Skeletal muscle tissue (tissue), 4 donors: ENCODE data around the gene NFIX. TPM values are rescaled to one million over a fixed set of nuclear protein-coding genes. Genes with fewer than 3 reads are reported as not detected.

Experiments used
- H3K27ac ChIP-seq: one replicate; pipeline ENCODE4 v1.7.0; 2013; ENCODE audit warnings: mild to moderate bottlenecking, low read depth, low read length, inconsistent platforms
- H3K27me3 ChIP-seq, 3 donors: one replicate each; pipeline ENCODE4 v1.7.0; 2013; ENCODE audit warnings: low read length in 3 of 3; ENCODE audit not compliant: control insufficient read depth in 3 of 3, insufficient read depth in 3 of 3
- H3K36me3 ChIP-seq, 3 donors: one replicate each; pipeline ENCODE4 v1.7.0; 2013; ENCODE audit warnings: low read length in 3 of 3; ENCODE audit not compliant: control insufficient read depth in 3 of 3, insufficient read depth in 3 of 3
- H3K4me1 ChIP-seq, 3 donors: one replicate each; pipeline ENCODE4 v1.7.0; 2013; ENCODE audit warnings: low read length in 3 of 3, mild to moderate bottlenecking in 3 of 3; ENCODE audit not compliant: control insufficient read depth in 3 of 3, insufficient read depth in 3 of 3
- H3K4me3 ChIP-seq, 3 donors: one replicate each; pipeline ENCODE4 v1.7.0; 2013; ENCODE audit warnings: low read length in 3 of 3
- H3K9ac ChIP-seq, 3 donors: one replicate each; pipeline ENCODE4 v1.7.0; 2013; ENCODE audit warnings: low read length in 3 of 3, mild to moderate bottlenecking in 3 of 3, moderate library complexity in 2 of 3, low read depth in 1 of 3
- H3K9me3 ChIP-seq, 3 donors: one replicate each; pipeline ENCODE4 v1.7.0; 2013; ENCODE audit warnings: low read length in 3 of 3; ENCODE audit not compliant: control insufficient read depth in 3 of 3
- total RNA-seq: library from RNA; depleted of rRNA; stranded (reverse); fragments of >200 nt; gene quantifications from one replicate; pipeline ENCODE4 v1.2.3, GENCODE V29; 2014
- donor health status: Osteomylitis.

Gene NFIX
- total RNA-seq, 1 donor from 2014 or later = 49.1 TPM

- Histone ChIP-seq H3K36me3 (no peaks in the 10 kb centered on the region), H3K27me3 (no peaks in the 10 kb centered on the region), H3K9me3 (no peaks in the 10 kb centered on the region), H3K9ac (peak overlapping the region; percentile 77 to 87 (median 78)), H3K4me3 (peak overlapping the region; percentile 5 to 67 (median 54)), H3K27ac (peak overlapping the region; percentile 100), H3K4me1 (peaks cover 69 to 75% (median 73%) of the 10 kb centered on the region in 3 donors)
Measured at GRCh38 chr19:13018035-13018914, 23.0 kb downstream of the NFIX start.

- Histone ChIP-seq H3K9me3 (no peaks in the 10 kb centered on the region), H3K4me3 (no peak overlapping the region), H3K36me3 (no peaks in the 10 kb centered on the region), H3K27ac (peak overlapping the region; percentile 100), H3K27me3 (no peaks in the 10 kb centered on the region), H3K9ac (peak overlapping the region; percentile 65 to 87 (median 78)), H3K4me1 (peaks cover 73 to 77% (median 77%) of the 10 kb centered on the region in 3 donors)
Measured at GRCh38 chr19:13019332-13019731, 24.1 kb downstream of the NFIX start.

- H3K36me3 ChIP-seq = no peaks in the 10 kb centered on the region
- H3K4me1 ChIP-seq = peaks cover 74 to 78% (median 77%) of the 10 kb centered on the region in 3 donors
- H3K9me3 ChIP-seq = no peaks in the 10 kb centered on the region
- peak overlapping the region in 1 of 3 donors; percentile 52 for H3K4me3 ChIP-seq
- H3K27ac ChIP-seq = peak overlapping the region; percentile 100
- H3K27me3 ChIP-seq = no peaks in the 10 kb centered on the region
- H3K9ac ChIP-seq = peak overlapping the region; percentile 50 to 87 (median 65)
Measured at GRCh38 chr19:13020002-13020414, 24.7 kb downstream of the NFIX start.

- H3K9me3 ChIP-seq = no peaks in the 10 kb centered on the region
- peak overlapping the region; percentile 100 for H3K27ac ChIP-seq
- H3K36me3 ChIP-seq = peaks cover 0 to 6% (median 0%) of the 10 kb centered on the region in 3 donors
- H3K4me1 ChIP-seq = peaks cover 80 to 84% (median 82%) of the 10 kb centered on the region in 3 donors
- H3K27me3 ChIP-seq = no peaks in the 10 kb centered on the region
- H3K4me3 ChIP-seq = peak overlapping the region; percentile 56 to 67 (median 62)
- H3K9ac ChIP-seq = peak overlapping the region; percentile 84 to 88 (median 84)
Measured at GRCh38 chr19:13022111-13022858, 27.0 kb downstream of the NFIX start.

- Histone ChIP-seq H3K9me3 (no peaks in the 10 kb centered on the region), H3K36me3 (peaks cover 0 to 9% (median 0%) of the 10 kb centered on the region in 3 donors), H3K27ac (peak overlapping the region; percentile 100), H3K27me3 (no peaks in the 10 kb centered on the region), H3K4me3 (peak overlapping the region; percentile 59 to 63 (median 61)), H3K9ac (peak overlapping the region; percentile 76 to 88 (median 84)), H3K4me1 (peaks cover 80 to 84% (median 82%) of the 10 kb centered on the region in 3 donors)
Measured at GRCh38 chr19:13022859-13023636, 27.8 kb downstream of the NFIX start.

- Histone ChIP-seq H3K27ac (peak overlapping the region; percentile 100), H3K36me3 (peaks cover 0 to 13% (median 0%) of the 10 kb centered on the region in 3 donors), H3K4me1 (peaks cover 82 to 85% (median 85%) of the 10 kb centered on the region in 3 donors), H3K9ac (peak overlapping the region in 2 of 3 donors; percentile 86 to 88), H3K27me3 (no peaks in the 10 kb centered on the region), H3K4me3 (peak overlapping the region; percentile 59 to 75 (median 63)), H3K9me3 (no peaks in the 10 kb centered on the region)
Measured at GRCh38 chr19:13023656-13024055, 28.4 kb downstream of the NFIX start.

GRCh38 chr19:13024126-13024950, 29.1 kb downstream of the NFIX start:
- Histone ChIP-seq H3K9me3 (no peaks in the 10 kb centered on the region), H3K27ac (peak overlapping the region; percentile 95), H3K27me3 (no peaks in the 10 kb centered on the region), H3K4me1 (peaks cover 83 to 85% (median 83%) of the 10 kb centered on the region in 3 donors), H3K4me3 (peak overlapping the region; percentile 75), H3K36me3 (peaks cover 0 to 13% (median 0%) of the 10 kb centered on the region in 3 donors), H3K9ac (peak overlapping the region; percentile 78 to 86 (median 82))

- peaks cover 0 to 13% (median 0%) of the 10 kb centered on the region in 3 donors for H3K36me3 ChIP-seq
- H3K27me3 ChIP-seq = no peaks in the 10 kb centered on the region
- H3K4me3 ChIP-seq = peak overlapping the region; percentile 75
- H3K9ac ChIP-seq = peak overlapping the region; percentile 78 to 86 (median 82)
- H3K4me1 ChIP-seq = peaks cover 82 to 85% (median 85%) of the 10 kb centered on the region in 3 donors
- no peaks in the 10 kb centered on the region for H3K9me3 ChIP-seq
- peak overlapping the region; percentile 95 for H3K27ac ChIP-seq
Measured at GRCh38 chr19:13024951-13025697, 29.8 kb downstream of the NFIX start.
